ENCODE measurements around the gene VAMP8.

DNA sequence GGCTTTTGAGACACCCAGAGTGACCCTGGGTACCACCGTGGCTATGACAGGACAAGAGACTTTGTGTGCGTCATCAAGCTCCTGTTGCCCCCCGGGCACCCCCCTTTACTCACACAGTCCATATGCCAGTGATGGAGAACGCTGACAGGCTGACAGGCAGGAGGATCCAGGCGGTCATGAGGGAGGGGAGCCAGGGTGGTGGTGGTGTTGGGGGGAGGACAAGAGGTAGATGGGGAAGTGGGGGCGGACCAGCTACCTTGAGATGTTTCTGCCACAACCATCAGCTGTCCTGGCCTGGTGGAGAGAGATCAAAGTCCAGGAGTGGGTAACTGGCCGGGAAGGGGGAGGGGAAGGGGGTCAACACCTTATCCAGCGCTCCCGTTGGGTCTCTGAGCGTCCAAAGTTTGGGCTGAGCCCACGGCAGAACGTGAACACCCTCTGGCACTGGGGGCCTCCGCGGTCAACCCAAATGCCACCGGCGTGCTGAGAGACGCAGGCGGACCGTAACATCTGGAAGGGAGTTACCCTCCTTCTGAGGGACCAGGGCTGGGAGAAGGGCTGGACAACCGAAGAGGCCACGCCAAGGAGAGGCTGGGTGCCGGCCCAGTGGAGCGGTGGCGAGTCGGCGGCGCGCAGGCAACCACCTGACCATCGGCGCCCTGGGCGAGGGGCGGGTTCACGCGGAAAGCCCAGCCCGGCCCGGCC is 24.5 kb downstream of the VAMP8 start:
- TF ChIP-seq, protein P1, sequence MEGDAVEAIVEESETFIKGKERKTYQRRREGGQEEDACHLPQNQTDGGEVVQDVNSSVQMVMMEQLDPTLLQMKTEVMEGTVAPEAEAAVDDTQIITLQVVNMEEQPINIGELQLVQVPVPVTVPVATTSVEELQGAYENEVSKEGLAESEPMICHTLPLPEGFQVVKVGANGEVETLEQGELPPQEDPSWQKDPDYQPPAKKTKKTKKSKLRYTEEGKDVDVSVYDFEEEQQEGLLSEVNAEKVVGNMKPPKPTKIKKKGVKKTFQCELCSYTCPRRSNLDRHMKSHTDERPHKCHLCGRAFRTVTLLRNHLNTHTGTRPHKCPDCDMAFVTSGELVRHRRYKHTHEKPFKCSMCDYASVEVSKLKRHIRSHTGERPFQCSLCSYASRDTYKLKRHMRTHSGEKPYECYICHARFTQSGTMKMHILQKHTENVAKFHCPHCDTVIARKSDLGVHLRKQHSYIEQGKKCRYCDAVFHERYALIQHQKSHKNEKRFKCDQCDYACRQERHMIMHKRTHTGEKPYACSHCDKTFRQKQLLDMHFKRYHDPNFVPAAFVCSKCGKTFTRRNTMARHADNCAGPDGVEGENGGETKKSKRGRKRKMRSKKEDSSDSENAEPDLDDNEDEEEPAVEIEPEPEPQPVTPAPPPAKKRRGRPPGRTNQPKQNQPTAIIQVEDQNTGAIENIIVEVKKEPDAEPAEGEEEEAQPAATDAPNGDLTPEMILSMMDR (IDR thresholded peaks at IDR 0.05; ENCODE audit: low read depth, low read length, poor library complexity, severe bottlenecking): no peak
- TF ChIP-seq EZH2phosphoT487 (IDR thresholded peaks at IDR 0.05; ENCODE audit: borderline replicate concordance, low read length): no peak

All from DOHH2 (cell line).